HepG2 (cell line): ENCODE data around the gene ADGRD1.

Experiments used
- CHD4 ChIP-seq: fragments of 200-600 bp; sonication (generic); IDR thresholded peaks from 2 replicates; pipeline ENCODE4 v1.7.0; 2017; ENCODE audit warnings: mild to moderate bottlenecking, low read length, borderline replicate concordance
- EEA1 ChIP-seq: sonication (generic); formaldehyde crosslinking; IDR thresholded peaks from 2 replicates; pipeline ENCODE4 v1.5.1; 2020; ENCODE audit warnings: mild to moderate bottlenecking, missing genetic modification reagents, borderline replicate concordance
- FIP1L1 ChIP-seq: fragments of 200-400 bp; formaldehyde crosslinking; IDR thresholded peaks from 2 replicates; pipeline ENCODE4 v1.6.1; 2018; ENCODE audit warnings: low read depth, mild to moderate bottlenecking, low read length, moderate library complexity, borderline replicate concordance; ENCODE audit not compliant: insufficient read depth
- RAD21 ChIP-seq: fragments of 450-650 bp; formaldehyde crosslinking; IDR thresholded peaks from 2 replicates; pipeline ENCODE4 v1.5.0; 2020; ENCODE audit warnings: mild to moderate bottlenecking
- RBFOX2 ChIP-seq: fragments of 200-400 bp; formaldehyde crosslinking; IDR thresholded peaks from 2 replicates; pipeline ENCODE4 v1.6.1; 2017; ENCODE audit warnings: low read depth, mild to moderate bottlenecking, low read length
- SMC3 ChIP-seq: IDR thresholded peaks from 2 replicates; pipeline ENCODE4 v1.6.1; 2011; ENCODE audit warnings: low read length, improper control_type of control experiment
- STAT5B ChIP-seq: sonication (generic); formaldehyde crosslinking; IDR thresholded peaks from 2 replicates; pipeline ENCODE4 v1.4.0; 2020; ENCODE audit warnings: missing genetic modification reagents
- TAF1 ChIP-seq: sonication (generic); formaldehyde crosslinking; IDR thresholded peaks from 2 replicates; pipeline ENCODE4 v1.4.0; 2020; ENCODE audit warnings: missing genetic modification reagents
- TF ChIP-seq, protein P1 (sequence below): sonication (generic); formaldehyde crosslinking; IDR thresholded peaks from 2 replicates; pipeline ENCODE4 v1.5.0; 2020; ENCODE audit warnings: mild to moderate bottlenecking, missing genetic modification reagents, moderate library complexity
- TF ChIP-seq, protein P2 (sequence below): IDR thresholded peaks from 2 replicates; pipeline ENCODE4 v1.6.1; 2012; ENCODE audit warnings: inconsistent platforms
- TF ChIP-seq, protein P3 (sequence below): sonication (generic); formaldehyde crosslinking; IDR thresholded peaks from 2 replicates; pipeline ENCODE4 v1.4.0; 2020; ENCODE audit warnings: missing genetic modification reagents, mild to moderate bottlenecking, borderline replicate concordance

DNA sequence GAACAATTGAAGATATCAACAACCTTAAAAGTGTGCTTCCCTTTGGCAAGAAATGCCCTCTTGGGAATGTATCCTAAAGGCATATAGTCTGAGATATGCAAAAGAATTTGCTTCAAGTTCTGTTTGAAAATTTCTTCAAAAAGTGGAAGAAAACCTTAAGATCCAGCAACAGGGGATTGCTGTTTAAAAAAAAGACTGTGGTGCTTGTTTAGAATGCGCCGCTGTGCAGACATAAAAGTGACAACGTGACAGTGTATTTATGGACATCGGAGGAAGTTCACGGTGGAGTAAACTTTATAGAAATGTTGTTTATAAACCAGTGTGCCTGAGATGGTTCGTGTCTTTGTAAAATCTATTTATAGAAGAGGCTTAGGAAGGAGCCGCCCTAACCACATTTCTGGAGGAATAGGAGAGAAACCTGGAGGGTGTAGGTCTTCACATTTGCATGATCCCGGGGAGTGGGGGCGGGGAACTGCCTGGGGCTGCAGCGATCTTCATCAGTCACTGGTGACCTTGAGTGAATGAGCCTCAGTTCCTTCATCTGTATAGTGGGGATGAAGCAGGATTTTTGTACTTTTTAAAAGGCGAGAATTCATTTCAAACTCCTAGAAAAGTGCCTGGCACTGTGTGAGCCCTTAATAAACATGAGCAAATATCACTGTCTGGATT lies 27.5 kb downstream of the ADGRD1 start:
- TF ChIP-seq, protein P1, sequence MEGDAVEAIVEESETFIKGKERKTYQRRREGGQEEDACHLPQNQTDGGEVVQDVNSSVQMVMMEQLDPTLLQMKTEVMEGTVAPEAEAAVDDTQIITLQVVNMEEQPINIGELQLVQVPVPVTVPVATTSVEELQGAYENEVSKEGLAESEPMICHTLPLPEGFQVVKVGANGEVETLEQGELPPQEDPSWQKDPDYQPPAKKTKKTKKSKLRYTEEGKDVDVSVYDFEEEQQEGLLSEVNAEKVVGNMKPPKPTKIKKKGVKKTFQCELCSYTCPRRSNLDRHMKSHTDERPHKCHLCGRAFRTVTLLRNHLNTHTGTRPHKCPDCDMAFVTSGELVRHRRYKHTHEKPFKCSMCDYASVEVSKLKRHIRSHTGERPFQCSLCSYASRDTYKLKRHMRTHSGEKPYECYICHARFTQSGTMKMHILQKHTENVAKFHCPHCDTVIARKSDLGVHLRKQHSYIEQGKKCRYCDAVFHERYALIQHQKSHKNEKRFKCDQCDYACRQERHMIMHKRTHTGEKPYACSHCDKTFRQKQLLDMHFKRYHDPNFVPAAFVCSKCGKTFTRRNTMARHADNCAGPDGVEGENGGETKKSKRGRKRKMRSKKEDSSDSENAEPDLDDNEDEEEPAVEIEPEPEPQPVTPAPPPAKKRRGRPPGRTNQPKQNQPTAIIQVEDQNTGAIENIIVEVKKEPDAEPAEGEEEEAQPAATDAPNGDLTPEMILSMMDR (CRISPR knock-in tag): no peak
- TF ChIP-seq RBFOX2 (no peak), CHD4 (no peak), RAD21 (no peak), EEA1 (CRISPR knock-in tag) (no peak), FIP1L1 (no peak), TAF1 (CRISPR knock-in tag) (no peak), STAT5B (no peak), SMC3 (no peak)
- TF ChIP-seq, protein P2, sequence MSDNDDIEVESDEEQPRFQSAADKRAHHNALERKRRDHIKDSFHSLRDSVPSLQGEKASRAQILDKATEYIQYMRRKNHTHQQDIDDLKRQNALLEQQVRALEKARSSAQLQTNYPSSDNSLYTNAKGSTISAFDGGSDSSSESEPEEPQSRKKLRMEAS: no peak
- TF ChIP-seq, protein P3, sequence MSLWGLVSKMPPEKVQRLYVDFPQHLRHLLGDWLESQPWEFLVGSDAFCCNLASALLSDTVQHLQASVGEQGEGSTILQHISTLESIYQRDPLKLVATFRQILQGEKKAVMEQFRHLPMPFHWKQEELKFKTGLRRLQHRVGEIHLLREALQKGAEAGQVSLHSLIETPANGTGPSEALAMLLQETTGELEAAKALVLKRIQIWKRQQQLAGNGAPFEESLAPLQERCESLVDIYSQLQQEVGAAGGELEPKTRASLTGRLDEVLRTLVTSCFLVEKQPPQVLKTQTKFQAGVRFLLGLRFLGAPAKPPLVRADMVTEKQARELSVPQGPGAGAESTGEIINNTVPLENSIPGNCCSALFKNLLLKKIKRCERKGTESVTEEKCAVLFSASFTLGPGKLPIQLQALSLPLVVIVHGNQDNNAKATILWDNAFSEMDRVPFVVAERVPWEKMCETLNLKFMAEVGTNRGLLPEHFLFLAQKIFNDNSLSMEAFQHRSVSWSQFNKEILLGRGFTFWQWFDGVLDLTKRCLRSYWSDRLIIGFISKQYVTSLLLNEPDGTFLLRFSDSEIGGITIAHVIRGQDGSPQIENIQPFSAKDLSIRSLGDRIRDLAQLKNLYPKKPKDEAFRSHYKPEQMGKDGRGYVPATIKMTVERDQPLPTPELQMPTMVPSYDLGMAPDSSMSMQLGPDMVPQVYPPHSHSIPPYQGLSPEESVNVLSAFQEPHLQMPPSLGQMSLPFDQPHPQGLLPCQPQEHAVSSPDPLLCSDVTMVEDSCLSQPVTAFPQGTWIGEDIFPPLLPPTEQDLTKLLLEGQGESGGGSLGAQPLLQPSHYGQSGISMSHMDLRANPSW: no peak
